IPS-15b (cell line): ENCODE measurements around the gene GSTM3.

Experiments used
- H3K27me3 ChIP-seq: one replicate; pipeline ENCODE4 v1.6.1; 2013; ENCODE audit warnings: low read length; ENCODE audit not compliant: control insufficient read depth, insufficient read depth
- H3K36me3 ChIP-seq: one replicate; pipeline ENCODE4 v1.6.1; 2013; ENCODE audit warnings: low read length; ENCODE audit not compliant: control insufficient read depth, insufficient read depth
- H3K4me1 ChIP-seq: one replicate; pipeline ENCODE4 v1.6.1; 2013; ENCODE audit warnings: mild to moderate bottlenecking, low read length; ENCODE audit not compliant: control insufficient read depth, insufficient read depth
- H3K4me3 ChIP-seq: one replicate; pipeline ENCODE4 v1.5.1; 2013; ENCODE audit warnings: low read depth, low read length
- H3K9ac ChIP-seq: one replicate; pipeline ENCODE4 v1.6.1; 2013; ENCODE audit warnings: low read depth, mild to moderate bottlenecking, low read length
- H3K9me3 ChIP-seq: one replicate; pipeline ENCODE4 v1.6.1; 2013; ENCODE audit warnings: mild to moderate bottlenecking, low read length; ENCODE audit not compliant: control insufficient read depth, insufficient read depth

The GSTM3 gene

GRCh38 chr1:109740615-109741373 lies at the start of gene GSTM3:
TSS of gene GSTM3 (minus strand) at chr1:109741038. CDS start at chr1:109740287, 751 bp downstream.
- no peaks in the 10 kb centered on the region for H3K9me3 ChIP-seq
- no peaks in the 10 kb centered on the region for H3K4me1 ChIP-seq
- peak within 1 kb of the TSS; percentile 74 for H3K4me3 ChIP-seq
- H3K36me3 ChIP-seq: no peaks in the 10 kb centered on the region
- H3K9ac ChIP-seq: peak within 1 kb of the TSS; percentile 48
- peaks cover 52% of the 10 kb centered on the region for H3K27me3 ChIP-seq

GRCh38 chr1:109790329-109790728 lies 49.5 kb upstream of the GSTM3 start:
- Histone ChIP-seq H3K4me3 (no peak overlapping the region), H3K9ac (no peak overlapping the region), H3K27me3 (no peaks in the 10 kb centered on the region), H3K4me1 (peaks cover 11% of the 10 kb centered on the region), H3K36me3 (no peaks in the 10 kb centered on the region), H3K9me3 (no peaks in the 10 kb centered on the region)

GRCh38 chr1:109789551-109790180 lies 48.8 kb upstream of the GSTM3 start:
- Histone ChIP-seq H3K4me3 (no peak overlapping the region), H3K36me3 (no peaks in the 10 kb centered on the region), H3K9ac (no peak overlapping the region), H3K9me3 (no peaks in the 10 kb centered on the region), H3K4me1 (peaks cover 11% of the 10 kb centered on the region), H3K27me3 (no peaks in the 10 kb centered on the region)

GRCh38 chr1:109788695-109789521 lies 48.1 kb upstream of the GSTM3 start:
- H3K36me3 ChIP-seq: no peaks in the 10 kb centered on the region
- H3K27me3 ChIP-seq: no peaks in the 10 kb centered on the region
- H3K4me3 ChIP-seq: no peak overlapping the region
- H3K9me3 ChIP-seq: no peaks in the 10 kb centered on the region
- peaks cover 8% of the 10 kb centered on the region for H3K4me1 ChIP-seq
- no peak overlapping the region for H3K9ac ChIP-seq

GRCh38 chr1:109787845-109788601 lies 47.2 kb upstream of the GSTM3 start:
- Histone ChIP-seq H3K36me3 (no peaks in the 10 kb centered on the region), H3K4me3 (no peak overlapping the region), H3K9me3 (no peaks in the 10 kb centered on the region), H3K27me3 (no peaks in the 10 kb centered on the region), H3K9ac (no peak overlapping the region), H3K4me1 (peaks cover 9% of the 10 kb centered on the region)

DNA sequence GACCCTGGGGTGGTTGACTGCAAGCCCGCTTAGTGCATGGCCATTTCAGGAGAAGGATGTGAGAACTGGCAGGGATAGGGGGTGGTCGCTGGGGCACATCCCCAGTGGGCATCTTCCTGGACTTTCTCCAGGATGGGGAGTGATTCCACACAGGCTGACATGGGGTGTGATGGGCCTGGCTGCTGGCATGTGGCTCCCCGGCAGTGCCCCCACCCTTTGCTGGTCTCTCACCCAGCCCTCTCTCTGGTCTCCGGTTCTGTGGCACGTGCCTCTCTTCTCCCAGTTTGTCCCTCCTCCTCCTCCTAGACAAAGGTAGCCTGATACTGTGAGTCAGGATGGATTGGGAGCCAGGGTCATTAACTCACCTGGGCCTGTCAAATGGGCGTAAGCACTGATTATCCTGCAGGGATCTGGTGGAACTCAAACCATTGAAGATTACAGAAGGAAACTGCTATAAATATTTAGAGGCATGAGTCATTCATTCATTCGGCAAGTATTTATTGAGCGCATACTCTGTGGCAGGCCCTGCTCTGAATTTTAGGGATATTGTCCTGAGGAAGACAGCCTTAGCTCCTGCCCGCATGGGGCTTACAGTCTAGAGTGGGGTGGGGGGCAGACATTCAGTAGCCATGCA lies 46.5 kb upstream of the GSTM3 start:
- H3K36me3 ChIP-seq: no peaks in the 10 kb centered on the region
- H3K4me3 ChIP-seq: no peak overlapping the region
- no peaks in the 10 kb centered on the region for H3K9me3 ChIP-seq
- H3K4me1 ChIP-seq: peaks cover 9% of the 10 kb centered on the region
- H3K27me3 ChIP-seq: no peaks in the 10 kb centered on the region
- no peak overlapping the region for H3K9ac ChIP-seq

DNA sequence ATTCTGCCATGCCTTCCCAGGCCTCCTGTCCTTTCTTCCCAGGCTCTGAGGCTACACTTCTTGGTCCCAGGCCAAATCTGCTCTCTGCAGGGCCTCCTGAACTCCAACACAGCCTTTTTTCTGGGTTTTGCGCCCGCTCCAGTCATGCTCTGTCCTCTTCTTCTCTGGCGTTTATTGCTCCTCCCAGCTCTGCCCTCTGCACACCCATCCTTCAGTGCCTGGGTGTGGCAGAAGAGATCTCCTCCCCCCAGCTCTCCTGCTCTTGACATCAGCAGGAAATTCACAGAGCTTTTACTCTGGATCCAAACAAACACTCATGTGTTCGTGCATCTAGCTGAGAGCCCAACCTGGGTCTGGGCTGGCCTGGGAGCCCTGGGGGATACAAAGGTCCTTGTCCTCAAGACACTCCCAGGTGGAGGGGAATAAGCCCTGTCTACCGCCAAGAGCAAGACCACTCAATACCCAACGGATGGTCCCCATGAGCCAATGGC lies 45.7 kb upstream of the GSTM3 start:
- Histone ChIP-seq H3K9ac (no peak overlapping the region), H3K4me3 (no peak overlapping the region), H3K27me3 (no peaks in the 10 kb centered on the region), H3K36me3 (no peaks in the 10 kb centered on the region), H3K9me3 (no peaks in the 10 kb centered on the region), H3K4me1 (peaks cover 9% of the 10 kb centered on the region)

- Histone ChIP-seq H3K27me3 (no peaks in the 10 kb centered on the region), H3K4me3 (no peak overlapping the region), H3K4me1 (peaks cover 9% of the 10 kb centered on the region), H3K9me3 (no peaks in the 10 kb centered on the region), H3K9ac (no peak overlapping the region), H3K36me3 (no peaks in the 10 kb centered on the region)
Measured at GRCh38 chr1:109786112-109786480, 45.3 kb upstream of the GSTM3 start.

- Histone ChIP-seq H3K9me3 (no peaks in the 10 kb centered on the region), H3K4me1 (peaks cover 9% of the 10 kb centered on the region), H3K9ac (no peak overlapping the region), H3K36me3 (no peaks in the 10 kb centered on the region), H3K4me3 (no peak overlapping the region), H3K27me3 (no peaks in the 10 kb centered on the region)
Measured at GRCh38 chr1:109785446-109786111, 44.7 kb upstream of the GSTM3 start.

GRCh38 chr1:109784551-109785252 lies 43.9 kb upstream of the GSTM3 start:
- Histone ChIP-seq H3K36me3 (no peaks in the 10 kb centered on the region), H3K4me1 (peaks cover 9% of the 10 kb centered on the region), H3K9me3 (no peaks in the 10 kb centered on the region), H3K27me3 (no peaks in the 10 kb centered on the region), H3K4me3 (no peak overlapping the region), H3K9ac (no peak overlapping the region)
